ENCODE measurements around the gene CACNA2D3. TPM values are rescaled to one million over a fixed set of nuclear protein-coding genes. Genes with fewer than 3 reads are reported as not detected.

The CACNA2D3 gene
- total RNA-seq, 1 donor from 2014 or later = 7.3 TPM

DNA sequence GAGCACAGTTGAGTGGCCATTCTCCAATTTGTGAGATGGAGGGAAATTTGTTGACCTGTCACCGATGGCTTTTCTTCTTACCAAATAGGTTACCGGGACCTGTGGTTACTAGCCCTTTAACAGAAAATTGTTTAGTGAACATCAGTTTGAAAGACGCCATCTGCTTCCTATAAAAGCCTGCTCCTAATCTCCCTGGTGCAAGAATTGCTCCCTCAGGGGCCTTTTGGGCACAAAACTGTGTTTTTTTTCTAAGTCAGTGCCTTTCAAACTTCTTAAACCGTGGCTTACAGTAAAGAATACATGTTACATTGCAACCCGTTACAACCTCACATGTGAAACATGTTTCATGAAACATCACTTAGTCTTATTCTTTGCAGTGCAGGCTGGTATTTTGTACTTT is 15.0 kb downstream of the CACNA2D3 start:
- intact Hi-C loops (cut with DNase I) = no loop called here
- TF ChIP-seq, protein P1, sequence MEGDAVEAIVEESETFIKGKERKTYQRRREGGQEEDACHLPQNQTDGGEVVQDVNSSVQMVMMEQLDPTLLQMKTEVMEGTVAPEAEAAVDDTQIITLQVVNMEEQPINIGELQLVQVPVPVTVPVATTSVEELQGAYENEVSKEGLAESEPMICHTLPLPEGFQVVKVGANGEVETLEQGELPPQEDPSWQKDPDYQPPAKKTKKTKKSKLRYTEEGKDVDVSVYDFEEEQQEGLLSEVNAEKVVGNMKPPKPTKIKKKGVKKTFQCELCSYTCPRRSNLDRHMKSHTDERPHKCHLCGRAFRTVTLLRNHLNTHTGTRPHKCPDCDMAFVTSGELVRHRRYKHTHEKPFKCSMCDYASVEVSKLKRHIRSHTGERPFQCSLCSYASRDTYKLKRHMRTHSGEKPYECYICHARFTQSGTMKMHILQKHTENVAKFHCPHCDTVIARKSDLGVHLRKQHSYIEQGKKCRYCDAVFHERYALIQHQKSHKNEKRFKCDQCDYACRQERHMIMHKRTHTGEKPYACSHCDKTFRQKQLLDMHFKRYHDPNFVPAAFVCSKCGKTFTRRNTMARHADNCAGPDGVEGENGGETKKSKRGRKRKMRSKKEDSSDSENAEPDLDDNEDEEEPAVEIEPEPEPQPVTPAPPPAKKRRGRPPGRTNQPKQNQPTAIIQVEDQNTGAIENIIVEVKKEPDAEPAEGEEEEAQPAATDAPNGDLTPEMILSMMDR (IDR thresholded peaks at IDR 0.05) = no peak
- no peaks in the 10 kb centered on the region for H3K27me3 ChIP-seq
- no peak for ATAC-seq
- no peak overlapping the region for H3K27ac ChIP-seq
- H3K9me3 ChIP-seq = no peaks in the 10 kb centered on the region
- DNase-seq = no peak
- H3K36me3 ChIP-seq = no peaks in the 10 kb centered on the region
- H3K4me3 ChIP-seq = no peak overlapping the region
- H3K4me1 ChIP-seq = no peaks in the 10 kb centered on the region

GRCh38 chr3:54138937-54139547 is 16.7 kb downstream of the CACNA2D3 start:
- Histone ChIP-seq H3K27ac (no peak overlapping the region), H3K4me3 (no peak overlapping the region), H3K36me3 (no peaks in the 10 kb centered on the region), H3K27me3 (no peaks in the 10 kb centered on the region), H3K4me1 (no peaks in the 10 kb centered on the region), H3K9me3 (no peaks in the 10 kb centered on the region)
- intact Hi-C loops (cut with DNase I) = no loop called here
- DNase-seq (no peak), ATAC-seq (no peak)
- TF ChIP-seq, protein P1 (IDR thresholded peaks at IDR 0.05) = no peak

DNA sequence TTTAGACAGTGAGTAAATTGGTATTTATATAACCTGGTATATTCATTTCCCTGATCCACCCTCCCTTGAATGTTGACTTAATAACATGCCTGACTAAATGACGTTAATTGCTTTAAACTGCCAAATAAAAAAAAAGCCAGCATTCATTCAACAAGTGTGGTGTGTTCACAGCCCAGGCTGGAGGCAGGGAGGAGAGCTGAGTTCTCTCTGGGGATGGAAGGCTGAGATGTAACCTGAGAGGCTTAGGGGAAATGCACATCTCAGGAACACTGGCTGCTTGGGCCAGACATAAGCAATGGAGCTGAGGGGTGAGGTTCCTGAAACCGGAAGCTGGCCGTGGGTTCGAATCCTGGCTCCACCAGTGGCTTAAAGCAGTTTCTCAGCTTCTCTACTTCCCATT is 17.3 kb downstream of the CACNA2D3 start:
- TF ChIP-seq, protein P1 (IDR thresholded peaks at IDR 0.05) = no peak
- Histone ChIP-seq H3K36me3 (no peaks in the 10 kb centered on the region), H3K4me3 (no peak overlapping the region), H3K27me3 (no peaks in the 10 kb centered on the region), H3K4me1 (no peaks in the 10 kb centered on the region), H3K9me3 (no peaks in the 10 kb centered on the region), H3K27ac (no peak overlapping the region)
- ATAC-seq (no peak), DNase-seq (no peak)
- intact Hi-C loops (cut with DNase I) = no loop called here

DNA sequence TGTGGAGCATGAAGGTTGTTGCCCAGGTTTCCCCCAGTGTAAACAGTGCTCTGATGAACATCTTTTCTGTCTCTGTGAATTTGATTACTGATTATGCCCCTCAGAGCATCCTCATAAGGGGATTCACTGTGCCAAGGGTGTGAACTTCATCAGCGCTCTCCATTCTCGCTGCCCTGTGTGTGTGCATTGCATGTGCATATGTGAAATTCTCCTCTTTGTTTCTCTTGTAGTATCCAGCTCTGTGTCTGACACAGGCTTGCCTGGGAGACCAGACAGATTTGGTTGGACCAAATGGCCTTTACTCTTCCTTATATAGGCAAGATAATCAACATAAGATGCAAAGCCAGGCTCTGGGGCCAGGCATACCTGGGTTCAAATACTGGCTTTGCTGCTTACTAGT is 21.9 kb downstream of the CACNA2D3 start:
- intact Hi-C loops (cut with DNase I) = no loop called here
- TF ChIP-seq, protein P1 (IDR thresholded peaks at IDR 0.05) = no peak
- DNase-seq = no peak

GRCh38 chr3:54146506-54147239 is 24.3 kb downstream of the CACNA2D3 start:
- no peak overlapping the region for H3K4me3 ChIP-seq
- H3K36me3 ChIP-seq = no peaks in the 10 kb centered on the region
- TF ChIP-seq, protein P1 (IDR thresholded peaks at IDR 0.05) = peak; percentile 55
- H3K27me3 ChIP-seq = no peaks in the 10 kb centered on the region
- intact Hi-C loops (cut with DNase I) = no loop called here
- no peaks in the 10 kb centered on the region for H3K9me3 ChIP-seq
- ATAC-seq = peak; percentile 88
- H3K4me1 ChIP-seq = no peaks in the 10 kb centered on the region
- peak; percentile 74 for DNase-seq
- no peak overlapping the region for H3K27ac ChIP-seq

More for the DNA sequence above, 21.9 kb downstream of the CACNA2D3 start:
- H3K4me1 ChIP-seq = no peaks in the 10 kb centered on the region
- H3K27me3 ChIP-seq = no peaks in the 10 kb centered on the region
- no peak overlapping the region for H3K4me3 ChIP-seq
- no peaks in the 10 kb centered on the region for H3K36me3 ChIP-seq
- H3K9me3 ChIP-seq = no peaks in the 10 kb centered on the region
- ATAC-seq = no peak
- H3K27ac ChIP-seq = no peak overlapping the region

Data from upper lobe of right lung (tissue), 1 donor.